Pulmonary artery endothelial cell (primary cell): ENCODE measurements around the gene FAM117A. TPM values are rescaled to one million over a fixed set of nuclear protein-coding genes. Genes with fewer than 3 reads are reported as not detected.

ENCODE experiments used
- DNase-seq: peaks from one replicate; pipeline ENCODE4 v3.0.0-alpha.2; 2011; ENCODE audit warnings: low read depth, low spot score
- total RNA-seq: library from RNA; depleted of rRNA; stranded (reverse); fragments of >200 nt; gene quantifications from 2 replicates; pipeline ENCODE4 v1.2.3, GENCODE V29; 2014

The FAM117A gene
- total RNA-seq, 1 donor from 2014 or later: 3.6 TPM

DNA sequence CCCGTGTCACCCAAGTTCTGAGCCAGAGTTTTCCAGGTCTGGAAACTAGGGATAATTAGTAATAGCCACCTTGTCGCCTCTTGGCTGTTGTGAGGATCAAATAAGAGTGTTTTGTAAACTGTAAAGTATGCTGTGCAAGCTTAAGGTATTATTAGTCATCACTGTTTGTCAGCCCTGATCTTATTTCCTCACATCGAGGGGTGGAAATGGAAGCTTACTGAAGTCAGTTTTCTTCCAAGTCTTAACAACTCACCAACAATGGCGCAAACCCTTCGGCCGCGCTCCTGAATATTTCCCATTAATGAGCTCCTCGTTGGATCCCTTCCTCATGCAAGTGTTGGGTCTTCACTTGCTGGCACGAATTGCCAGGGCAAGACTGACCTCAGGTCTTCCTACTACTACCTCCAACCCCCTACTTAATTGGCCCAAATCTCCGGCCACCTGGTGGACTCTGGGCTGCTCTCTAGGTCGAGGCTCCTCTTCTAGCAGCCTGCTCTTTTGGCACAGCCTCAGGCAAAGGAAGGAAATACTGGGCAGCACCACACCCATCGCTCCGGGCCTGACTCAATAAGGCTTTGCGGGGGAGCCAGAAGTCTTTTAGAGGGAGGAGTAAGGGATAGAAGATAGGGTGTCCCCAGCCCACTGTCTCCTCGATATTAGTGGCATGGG lies 55.3 kb downstream of the FAM117A start:
- no peak for DNase-seq

DNA sequence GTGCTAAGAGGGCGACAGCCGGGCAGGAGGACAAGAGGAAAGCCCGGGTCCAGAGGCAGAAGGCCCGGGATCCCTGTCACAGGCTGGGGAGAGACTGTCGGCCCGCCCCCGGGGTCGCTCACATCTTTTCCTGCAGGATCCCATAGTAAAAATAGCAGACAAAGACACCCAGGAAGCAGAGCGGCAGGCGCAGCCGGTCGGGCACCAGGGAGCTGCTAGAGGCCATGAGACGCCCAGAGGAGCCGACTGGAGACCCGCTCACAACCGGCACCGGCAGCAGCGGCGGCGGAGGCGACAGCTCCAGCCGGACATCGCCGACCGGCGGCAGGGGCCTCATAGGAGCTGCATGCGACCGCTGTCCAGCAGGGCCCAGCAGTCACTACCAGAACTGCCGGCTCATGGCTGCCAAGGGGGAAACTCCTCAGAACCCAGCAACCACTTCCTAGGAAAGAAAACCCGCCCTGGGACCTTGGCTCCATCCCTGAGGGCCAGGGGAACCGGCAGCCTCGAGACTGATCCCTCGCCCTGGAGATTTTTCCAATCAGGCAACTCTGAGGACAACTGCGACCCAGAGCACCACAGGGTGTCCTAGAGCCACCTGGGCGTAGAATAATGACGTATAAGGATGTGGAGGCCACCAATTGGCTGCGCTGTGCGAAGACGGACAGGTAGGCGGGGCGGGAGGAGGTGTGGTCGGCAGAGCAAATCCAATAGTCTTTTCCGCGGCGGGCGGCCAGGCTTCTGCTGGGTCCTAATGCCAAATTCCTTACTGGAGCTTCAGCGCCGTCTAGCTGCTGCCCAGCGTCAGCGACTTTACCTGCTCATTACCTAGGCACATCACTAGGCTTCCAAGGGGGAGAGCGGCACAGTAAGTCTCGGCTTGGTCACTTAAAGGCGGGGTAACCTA lies 56.1 kb downstream of the FAM117A start, which contains the start of gene SLC35B1:
TSS of gene SLC35B1 (minus strand) at position 357 of the 907 bp plus-strand sequence. CDS start at position 226, 131 bp downstream.
- DNase-seq: peak; percentile 98

DNA sequence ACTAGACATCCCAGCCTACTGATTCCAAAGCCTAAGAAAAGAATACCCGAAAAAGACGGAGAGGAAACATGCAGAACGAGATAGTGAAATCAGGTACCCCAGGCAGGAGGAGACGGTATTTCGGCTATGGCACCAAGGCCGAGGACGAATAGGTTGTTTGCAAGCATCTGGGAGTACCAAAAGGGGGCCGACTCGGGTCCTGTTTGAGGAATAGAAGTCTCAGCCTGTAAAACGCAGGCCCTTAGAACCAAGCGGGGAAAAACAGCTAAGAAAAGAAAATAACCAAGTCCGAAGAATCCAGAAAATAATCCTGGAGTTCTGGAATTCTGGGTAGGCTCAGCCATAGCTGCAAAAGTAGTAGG lies 56.7 kb downstream of the FAM117A start:
- DNase-seq: no peak

DNA sequence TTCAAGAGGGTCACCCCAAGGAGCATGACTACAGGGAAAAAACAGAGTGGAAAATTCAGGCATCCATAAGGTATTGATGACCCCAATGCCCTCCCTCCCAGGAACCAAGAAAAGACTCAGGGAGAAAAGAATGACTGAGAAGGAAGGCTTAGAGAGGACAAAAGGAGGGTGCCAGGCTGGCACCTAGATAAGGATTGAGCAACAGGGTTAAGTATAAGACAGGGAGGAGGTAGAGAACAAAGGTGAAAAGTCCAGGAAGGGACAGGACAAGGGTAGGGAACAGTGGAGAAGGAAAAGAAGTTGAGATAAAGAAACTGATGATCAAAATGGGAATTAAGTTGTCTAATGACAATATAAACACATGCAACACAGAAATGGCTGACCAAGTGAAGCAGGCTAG lies 58.7 kb downstream of the FAM117A start:
- DNase-seq: no peak

DNA sequence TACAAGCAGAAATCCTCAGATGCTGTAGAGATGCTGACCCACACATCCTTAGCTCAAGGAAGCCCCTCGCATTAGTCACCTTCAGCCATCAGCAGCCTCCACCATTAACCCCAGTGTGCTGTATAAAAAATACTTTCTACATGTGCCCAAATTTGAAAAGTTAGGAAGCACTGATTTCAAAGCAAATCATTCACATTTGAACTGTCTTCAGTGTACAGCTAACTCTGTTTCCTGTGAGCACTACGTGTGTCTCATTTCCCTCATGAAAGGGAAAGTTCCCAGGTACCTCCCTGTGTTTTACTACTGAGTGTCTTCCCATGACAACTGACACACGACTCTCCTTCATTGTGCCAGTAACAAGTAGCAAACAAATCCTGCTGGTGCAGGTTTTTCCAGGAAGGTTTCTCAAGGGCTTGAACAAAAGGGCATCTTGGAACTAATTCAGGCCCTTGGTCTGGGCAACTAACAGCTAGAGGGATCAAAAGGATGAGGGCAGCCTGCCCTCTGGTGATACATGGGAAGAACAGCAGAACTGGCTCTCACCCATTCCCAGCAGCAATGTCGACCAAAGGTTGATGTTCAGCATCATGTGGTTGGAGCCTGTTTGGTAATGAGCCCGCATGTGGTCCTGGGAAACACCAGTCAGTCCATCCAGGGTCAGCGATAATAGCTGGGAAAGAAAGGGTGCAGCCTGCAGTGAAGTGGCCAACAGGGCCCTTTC lies 60.2 kb downstream of the FAM117A start:
- peak; percentile 32 for DNase-seq

DNA sequence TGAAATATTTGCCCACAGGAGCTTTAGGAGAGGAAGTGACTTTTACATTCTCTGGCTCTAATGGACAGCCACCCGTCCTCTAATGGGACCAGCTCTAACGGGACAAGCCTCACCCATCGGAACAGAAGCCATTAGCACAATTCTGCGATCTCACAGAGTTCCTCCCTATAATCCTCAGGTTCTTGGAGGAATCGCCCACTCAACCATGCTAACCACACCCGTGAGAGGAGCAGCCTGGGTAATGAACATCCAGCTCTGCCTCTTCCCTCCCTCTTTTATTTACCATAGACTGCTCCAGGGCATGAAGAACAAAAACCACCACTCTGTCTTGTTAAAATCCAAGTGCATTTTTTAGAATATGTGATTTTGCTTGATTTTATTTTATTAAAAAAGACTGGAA lies 63.0 kb downstream of the FAM117A start:
- no peak for DNase-seq

DNA sequence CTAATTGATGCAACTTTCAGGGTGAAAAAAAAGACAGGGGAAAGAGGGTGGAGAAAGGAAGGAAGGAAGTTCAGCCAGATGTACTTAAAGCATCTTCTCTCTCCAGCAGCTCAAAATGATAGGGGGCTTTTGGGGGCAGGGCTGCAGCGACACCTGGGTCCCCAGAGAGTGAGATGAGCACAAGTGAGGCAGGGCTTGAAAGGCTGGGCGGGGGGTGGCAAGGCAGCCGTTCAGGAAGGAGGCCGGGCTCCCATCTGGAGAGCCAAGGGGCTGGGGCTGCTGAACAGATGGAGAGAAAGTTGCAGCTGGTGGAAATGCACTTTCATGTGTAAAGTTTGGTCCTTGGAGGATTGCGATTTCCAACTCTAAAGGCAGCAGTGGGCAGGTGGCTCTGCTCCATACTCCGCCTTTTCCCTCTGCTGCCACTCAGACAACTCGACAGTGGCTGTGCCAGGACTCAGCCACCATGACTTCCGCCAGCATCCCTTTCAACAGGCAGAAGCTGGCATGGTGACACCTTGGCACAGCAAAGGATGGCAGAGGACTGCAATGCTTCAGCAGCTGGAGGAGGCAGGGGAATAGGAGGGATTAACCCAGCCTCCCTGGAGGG lies 63.9 kb downstream of the FAM117A start:
- no peak for DNase-seq

DNA sequence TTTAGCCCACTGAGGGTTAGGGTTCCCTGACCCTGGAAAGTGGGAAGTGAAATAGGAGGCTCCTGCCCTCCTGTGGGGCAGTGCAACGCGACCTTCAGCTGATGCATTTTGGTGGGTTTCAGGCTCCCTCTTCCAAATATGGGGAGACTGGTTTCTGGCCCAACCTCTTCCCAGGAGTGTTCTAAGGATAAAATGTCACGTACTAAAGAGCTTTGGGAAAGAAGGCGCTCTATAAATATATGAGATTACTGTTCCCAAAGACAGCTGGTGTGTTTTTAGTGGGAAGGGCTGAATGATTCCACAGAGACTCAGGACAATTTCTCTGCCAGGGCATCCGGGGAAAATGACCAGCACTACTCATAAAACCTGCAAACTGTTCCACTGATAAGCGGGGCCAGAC lies 65.9 kb downstream of the FAM117A start:
- no peak for DNase-seq

DNA sequence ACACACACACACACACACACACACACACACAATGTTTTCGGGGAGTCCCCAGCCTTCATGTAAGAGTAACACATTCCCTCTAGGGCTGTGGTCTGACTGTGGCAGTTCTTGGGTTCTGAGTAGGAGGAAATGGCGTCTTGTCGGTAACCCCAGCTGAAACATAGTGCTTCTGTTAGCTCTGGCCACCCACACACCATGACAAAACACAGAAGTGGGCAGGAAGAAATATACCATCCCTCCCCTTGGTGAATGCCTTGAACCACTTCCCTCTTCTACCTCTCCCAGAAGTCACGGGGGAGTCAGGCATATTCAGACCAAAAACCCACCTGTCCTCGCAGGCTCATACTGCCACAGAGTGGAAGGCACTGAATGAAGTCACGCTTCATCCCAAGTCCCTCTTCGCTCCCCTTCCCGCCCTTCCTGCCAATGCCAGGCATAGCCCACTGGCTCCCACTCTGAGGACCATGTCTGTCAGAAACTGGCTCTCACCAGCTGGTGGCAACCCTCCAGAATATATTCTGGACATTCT lies 67.6 kb downstream of the FAM117A start:
- DNase-seq: no peak

DNA sequence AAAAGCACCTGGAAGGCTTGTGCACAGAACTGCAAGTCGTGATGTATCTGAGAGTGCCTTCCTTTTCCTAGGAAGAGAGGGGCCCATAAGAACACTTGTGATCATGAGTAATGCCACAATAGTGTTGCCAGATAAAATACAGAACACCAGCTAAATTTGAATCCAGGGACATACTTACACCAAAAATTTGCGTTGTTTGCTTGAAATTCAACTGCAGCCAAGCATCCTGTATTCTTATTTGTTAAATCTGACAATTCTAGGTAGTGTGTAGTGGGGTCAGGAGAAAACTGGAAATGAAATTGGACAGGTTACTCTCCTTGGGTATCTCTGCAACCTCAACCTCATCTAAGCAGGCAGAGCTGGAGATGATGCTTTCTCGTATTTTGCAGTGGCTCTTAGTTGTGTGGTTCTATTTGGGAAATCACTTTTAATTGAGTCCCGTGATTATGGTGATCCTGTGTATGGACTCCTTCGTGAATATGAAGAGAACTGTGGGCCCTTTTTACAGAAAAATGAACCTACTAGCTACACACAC lies 68.2 kb downstream of the FAM117A start:
- DNase-seq: no peak

DNA sequence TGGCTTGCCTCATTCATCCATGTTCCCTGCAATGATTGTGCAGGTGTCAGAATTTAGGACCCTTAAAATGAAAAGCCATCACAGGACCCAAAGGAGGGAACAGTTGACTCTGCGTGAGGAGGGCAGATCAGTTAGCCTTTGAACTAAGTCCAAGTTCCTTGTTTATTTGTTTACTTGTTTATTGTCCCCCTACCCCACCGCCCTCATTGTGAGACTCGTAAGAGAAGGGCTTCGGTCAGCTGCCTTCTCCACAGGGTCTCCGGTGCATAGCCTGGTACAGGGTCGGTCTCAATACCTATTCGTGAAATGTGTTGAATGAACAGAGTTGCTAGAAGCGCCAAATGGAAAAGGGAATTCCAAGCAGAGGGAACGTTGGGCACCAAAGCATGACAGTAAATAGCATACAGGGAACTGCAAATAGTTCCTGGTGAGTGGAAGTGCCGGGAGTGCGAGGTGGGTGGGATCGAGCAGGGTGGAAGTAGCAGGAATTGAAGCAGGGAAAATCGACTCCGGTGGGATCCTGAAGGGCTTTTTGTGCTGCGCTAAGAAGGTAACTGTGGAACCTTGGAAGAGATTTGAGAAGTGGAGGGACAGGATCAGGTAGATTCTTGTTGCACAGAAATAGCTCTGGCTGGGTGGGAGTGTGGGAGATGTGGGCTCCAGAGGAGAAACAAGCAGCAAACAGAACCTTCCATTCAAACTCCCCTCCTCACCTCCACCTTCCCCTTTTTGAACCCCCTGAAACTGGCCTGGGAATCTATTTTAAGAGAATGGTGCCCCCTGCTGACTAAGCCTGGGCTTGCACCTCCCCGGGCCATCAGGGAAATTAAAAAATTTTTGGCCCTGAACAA lies 68.9 kb downstream of the FAM117A start:
- DNase-seq: no peak

DNA sequence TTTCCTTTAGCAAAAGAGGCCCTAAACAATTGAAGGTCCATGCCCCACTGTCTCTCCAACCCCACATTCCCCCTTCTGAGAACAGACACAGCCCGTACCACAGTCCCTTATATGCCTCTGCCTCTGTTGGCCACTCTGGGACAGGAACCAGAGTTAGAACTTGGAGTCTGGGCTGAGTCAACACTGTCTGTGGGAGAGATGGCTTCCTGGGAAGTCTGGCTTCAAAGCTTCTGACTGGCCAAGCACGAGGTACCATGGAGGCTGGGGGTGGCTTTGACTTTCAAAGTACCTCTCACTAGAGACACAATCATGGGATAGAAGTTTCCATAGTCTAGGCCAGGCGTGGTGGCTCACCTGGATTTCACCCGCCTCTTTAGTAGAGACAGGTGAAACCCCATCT lies 71.2 kb downstream of the FAM117A start:
- DNase-seq: no peak

DNA sequence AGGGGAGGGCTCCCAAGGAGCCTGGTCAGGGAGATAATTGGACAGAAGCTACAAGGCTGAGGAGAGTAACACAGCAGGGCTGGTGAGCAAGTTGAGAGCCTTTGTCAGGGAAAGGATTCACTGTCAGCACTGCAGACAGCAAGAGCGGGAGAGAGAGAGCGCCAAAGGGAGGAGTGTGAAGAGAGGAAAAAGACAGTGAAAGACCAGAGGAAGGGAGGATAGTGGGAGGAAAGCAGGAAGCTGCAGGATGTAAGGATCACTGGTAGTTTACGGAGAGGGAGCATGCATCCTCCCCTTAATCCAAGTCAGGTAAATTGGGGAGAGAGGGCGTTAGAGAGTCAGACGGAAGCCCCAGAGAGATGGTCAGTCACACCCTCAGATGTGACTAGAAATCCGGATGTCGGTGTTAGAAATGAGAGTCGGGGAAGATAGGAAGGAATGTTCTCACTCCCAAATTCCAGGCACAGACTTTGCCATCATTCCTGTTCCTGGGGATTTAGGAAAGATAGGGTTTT lies 72.2 kb downstream of the FAM117A start:
- no peak for DNase-seq

DNA sequence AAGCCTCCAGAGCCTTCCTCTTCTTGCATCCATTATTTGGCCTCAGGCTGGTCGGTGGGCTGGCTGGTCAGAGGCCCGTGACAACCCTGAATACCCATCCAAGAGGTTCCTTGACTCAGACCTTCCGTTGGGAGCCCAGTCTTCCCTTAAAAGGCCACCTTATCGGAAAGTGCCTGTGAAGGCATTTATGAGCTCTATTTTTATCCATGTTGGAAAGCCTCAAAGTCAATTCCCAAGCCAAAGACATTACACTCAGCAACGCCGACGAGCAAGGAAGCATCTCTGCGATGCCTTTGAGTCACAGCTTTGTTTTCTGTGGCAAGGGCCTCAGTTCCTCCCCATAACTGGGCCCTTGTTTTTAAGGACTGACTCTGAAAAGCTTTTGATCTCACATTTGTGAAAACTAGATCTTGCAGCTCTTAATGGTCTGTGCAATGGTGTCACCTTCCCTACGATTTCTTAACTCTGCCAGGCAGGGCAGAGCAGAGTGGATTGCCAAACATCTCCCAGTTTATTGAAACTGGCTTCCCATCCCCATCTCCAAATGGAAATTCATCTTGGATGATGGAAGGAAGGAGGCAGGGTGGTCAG lies 72.8 kb downstream of the FAM117A start:
- peak; percentile 36 for DNase-seq

DNA sequence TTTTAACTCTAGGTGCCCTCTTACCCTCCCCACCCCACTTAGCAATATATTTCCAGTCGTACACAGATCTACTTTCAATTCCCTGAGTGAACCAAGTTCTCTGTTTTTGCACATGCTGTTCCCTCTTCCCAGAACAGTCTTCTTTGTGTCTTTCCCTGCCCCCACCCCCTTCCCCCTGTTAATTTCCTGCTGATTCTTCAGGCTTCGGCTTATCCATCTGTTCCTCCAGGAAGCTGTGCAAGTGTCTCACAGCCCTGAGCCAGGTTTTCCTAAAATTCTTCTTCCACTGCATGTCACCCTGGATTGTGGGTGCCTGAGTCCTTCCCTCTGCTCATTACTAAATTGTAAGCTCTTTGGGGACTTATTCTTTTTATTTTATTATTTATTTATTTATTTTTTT lies 73.7 kb downstream of the FAM117A start:
- no peak for DNase-seq

DNA sequence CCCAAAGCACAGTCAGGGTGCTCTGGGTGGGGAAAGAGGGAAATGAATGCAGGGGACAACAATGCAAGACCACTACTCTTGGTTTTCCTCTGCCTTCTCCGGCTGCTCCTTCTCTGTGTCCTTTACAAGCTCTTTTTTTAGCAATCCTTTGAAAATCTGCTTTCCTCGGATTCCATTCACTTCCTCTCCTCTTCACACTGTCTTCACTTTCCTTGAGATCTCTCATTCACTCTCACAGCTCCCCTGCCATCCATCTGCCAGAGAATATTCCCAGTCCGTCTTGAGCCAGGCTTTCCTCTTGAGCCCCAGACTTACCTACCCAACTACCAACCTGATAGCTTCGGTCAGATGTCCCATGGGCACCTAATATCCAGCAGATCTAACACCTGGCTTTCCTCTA lies 75.1 kb downstream of the FAM117A start:
- no peak for DNase-seq

DNA sequence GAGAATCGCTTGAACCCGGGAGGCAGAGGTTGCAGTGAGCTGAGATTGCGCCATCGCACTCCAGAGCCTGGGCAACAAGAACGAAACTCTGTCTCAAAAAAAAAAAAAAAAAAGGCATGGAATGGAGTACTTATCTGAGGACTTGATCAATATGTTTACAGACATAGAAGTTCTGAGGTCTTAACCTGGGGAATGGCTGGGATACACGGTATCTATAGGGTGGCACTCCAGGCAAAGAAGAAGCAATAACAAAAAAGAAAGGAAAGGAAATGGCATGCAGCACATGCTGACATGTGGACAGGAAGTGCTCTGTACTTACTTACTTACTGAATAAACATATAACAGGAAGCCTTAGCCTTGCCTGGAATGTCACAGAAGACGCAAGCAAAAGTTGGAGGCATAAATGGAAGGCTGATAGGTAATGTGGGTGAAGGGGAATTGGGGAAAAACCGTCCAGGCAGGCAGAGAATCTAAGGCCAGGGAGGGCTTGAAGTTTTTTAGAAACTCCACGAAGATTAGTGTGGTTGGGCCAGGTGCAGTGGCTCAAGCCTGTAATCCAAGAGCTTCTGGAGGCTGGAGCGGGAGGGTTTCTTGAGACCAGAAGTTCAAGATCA lies 75.9 kb downstream of the FAM117A start:
- DNase-seq: peak; percentile 91

DNA sequence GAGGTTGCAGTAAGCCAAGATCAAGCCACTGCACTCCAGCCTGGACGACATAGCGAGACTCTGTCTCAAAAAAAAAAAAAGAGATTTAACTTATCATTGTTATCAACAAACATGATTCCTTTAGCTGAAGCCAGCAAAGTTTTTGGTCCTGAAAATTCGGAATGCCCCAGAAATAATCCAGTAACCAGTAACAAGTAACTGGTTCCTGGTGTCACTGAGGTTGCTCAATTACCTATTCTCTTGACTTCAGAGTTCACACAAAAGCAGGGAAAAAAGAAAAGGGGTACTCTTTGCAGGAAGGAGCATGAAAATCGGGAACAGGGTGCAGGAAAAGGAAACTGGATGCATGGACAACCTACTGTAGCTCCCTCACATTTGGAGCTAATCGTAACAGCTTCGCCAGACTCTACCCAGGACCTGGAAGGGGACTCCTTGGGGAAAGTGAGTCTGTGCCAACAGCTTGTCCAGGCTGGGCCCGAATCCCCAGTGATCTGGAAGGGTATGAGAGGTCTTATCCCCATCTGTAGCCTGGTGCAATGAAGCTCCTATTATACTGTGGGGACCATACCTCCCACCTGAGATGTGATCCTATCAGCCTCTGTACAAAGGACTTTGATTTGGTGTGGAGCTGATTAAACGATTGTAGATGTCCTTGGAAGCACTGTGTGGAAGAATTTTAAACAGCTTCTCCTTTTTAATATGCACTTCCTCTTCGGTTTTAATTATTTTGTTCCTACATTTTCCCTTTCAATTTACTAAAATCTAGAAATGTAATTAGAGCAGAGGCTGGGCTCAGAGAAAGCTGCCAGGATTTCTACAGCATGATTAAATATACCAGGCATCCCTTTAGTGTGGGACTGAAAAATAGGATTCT lies 82.6 kb downstream of the FAM117A start:
- DNase-seq: no peak
